Measurements from ENCODE around the gene PTPRG. TPM values are rescaled to one million over a fixed set of nuclear protein-coding genes. Genes with fewer than 3 reads are reported as not detected.

Gene PTPRG
- polyA plus RNA-seq, 1 donor (not counting 4 experiments of a cell fraction or from before 2014, with no cell fraction given) = 12.1 TPM

- DNase-seq (ENCODE audit: low read depth, low spot score) (no peak), FAIRE-seq (no peak)
- Histone ChIP-seq H4K20me1 (ENCODE audit: control insufficient read depth, extremely low read depth, insufficient read depth, low read length) (no peaks in the 10 kb centered on the region), H3K9me1 (ENCODE audit: control insufficient read depth, extremely low read depth, insufficient read depth, low read length) (no peaks in the 10 kb centered on the region), H3K79me2 (ENCODE audit: control insufficient read depth, insufficient read depth, low read length) (no peaks in the 10 kb centered on the region), H3K27ac (ENCODE audit: control insufficient read depth, insufficient read depth, low read length) (no peak overlapping the region), H3K4me3 (ENCODE audit: control insufficient read depth in 2 of 3, extremely low read depth in 1 of 3, insufficient read depth in 2 of 3, low read depth in 1 of 3, low read length in 3 of 3) (no peak overlapping the region), H3K36me3 (ENCODE audit: control insufficient read depth in 2 of 2, extremely low read depth in 1 of 2, insufficient read depth in 2 of 2, low read length in 2 of 2) (no peaks in the 10 kb centered on the region), H3K4me2 (ENCODE audit: control insufficient read depth, extremely low read depth, insufficient read depth, low read depth, low read length) (no peak overlapping the region), H3K9ac (ENCODE audit: control insufficient read depth, extremely low read depth, insufficient read depth, low read length) (no peak overlapping the region), H3K9me3 (ENCODE audit: control insufficient read depth, low read depth, low read length) (no peaks in the 10 kb centered on the region), H3K4me1 (ENCODE audit: control insufficient read depth, extremely low read depth, insufficient read depth, low read length) (no peaks in the 10 kb centered on the region), H3K27me3 (ENCODE audit: control insufficient read depth, extremely low read depth, insufficient read depth, low read length) (no peaks in the 10 kb centered on the region), H2AFZ (ENCODE audit: control insufficient read depth, low read length) (no peak overlapping the region)
- TF ChIP-seq, protein P1, sequence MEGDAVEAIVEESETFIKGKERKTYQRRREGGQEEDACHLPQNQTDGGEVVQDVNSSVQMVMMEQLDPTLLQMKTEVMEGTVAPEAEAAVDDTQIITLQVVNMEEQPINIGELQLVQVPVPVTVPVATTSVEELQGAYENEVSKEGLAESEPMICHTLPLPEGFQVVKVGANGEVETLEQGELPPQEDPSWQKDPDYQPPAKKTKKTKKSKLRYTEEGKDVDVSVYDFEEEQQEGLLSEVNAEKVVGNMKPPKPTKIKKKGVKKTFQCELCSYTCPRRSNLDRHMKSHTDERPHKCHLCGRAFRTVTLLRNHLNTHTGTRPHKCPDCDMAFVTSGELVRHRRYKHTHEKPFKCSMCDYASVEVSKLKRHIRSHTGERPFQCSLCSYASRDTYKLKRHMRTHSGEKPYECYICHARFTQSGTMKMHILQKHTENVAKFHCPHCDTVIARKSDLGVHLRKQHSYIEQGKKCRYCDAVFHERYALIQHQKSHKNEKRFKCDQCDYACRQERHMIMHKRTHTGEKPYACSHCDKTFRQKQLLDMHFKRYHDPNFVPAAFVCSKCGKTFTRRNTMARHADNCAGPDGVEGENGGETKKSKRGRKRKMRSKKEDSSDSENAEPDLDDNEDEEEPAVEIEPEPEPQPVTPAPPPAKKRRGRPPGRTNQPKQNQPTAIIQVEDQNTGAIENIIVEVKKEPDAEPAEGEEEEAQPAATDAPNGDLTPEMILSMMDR (optimal IDR thresholded peaks at IDR 0.05 in 1 of 3, IDR thresholded peaks at IDR 0.05 in 1 of 3, conservative IDR thresholded peaks at IDR 0.05 in 1 of 3; ENCODE audit: extremely low read depth in 1 of 3, insufficient read depth in 2 of 3, low read length in 3 of 3) = no peak
- dilution Hi-C loops (cut with MboI; ENCODE audit: extremely low pct_ligation_motif_present, low sequenced_read_pairs) = no loop called here
These were observed 246.5 kb downstream of the PTPRG start for GRCh38 chr3:61807865-61808276.

- dilution Hi-C loops (cut with MboI; ENCODE audit: extremely low pct_ligation_motif_present, low sequenced_read_pairs) = no loop called here
- H4K20me1 ChIP-seq (ENCODE audit: control insufficient read depth, extremely low read depth, insufficient read depth, low read length) = no peaks in the 10 kb centered on the region
- no peak overlapping the region for H3K4me3 ChIP-seq (ENCODE audit: control insufficient read depth in 2 of 3, extremely low read depth in 1 of 3, insufficient read depth in 2 of 3, low read depth in 1 of 3, low read length in 3 of 3)
- no peaks in the 10 kb centered on the region for H3K4me1 ChIP-seq (ENCODE audit: control insufficient read depth, extremely low read depth, insufficient read depth, low read length)
- no peak for FAIRE-seq
- H3K27me3 ChIP-seq (ENCODE audit: control insufficient read depth, extremely low read depth, insufficient read depth, low read length) = no peaks in the 10 kb centered on the region
- TF ChIP-seq EZH2 (IDR thresholded peaks at IDR 0.05; ENCODE audit: low read length) = no peak
- TF ChIP-seq, protein P1 (optimal IDR thresholded peaks at IDR 0.05 in 1 of 3, IDR thresholded peaks at IDR 0.05 in 1 of 3, conservative IDR thresholded peaks at IDR 0.05 in 1 of 3; ENCODE audit: extremely low read depth in 1 of 3, insufficient read depth in 2 of 3, low read length in 3 of 3) = no peak
- DNase-seq (ENCODE audit: low read depth, low spot score) = no peak
- no peaks in the 10 kb centered on the region for H3K9me3 ChIP-seq (ENCODE audit: control insufficient read depth, low read depth, low read length)
- no peaks in the 10 kb centered on the region for H3K36me3 ChIP-seq (ENCODE audit: control insufficient read depth in 2 of 2, extremely low read depth in 1 of 2, insufficient read depth in 2 of 2, low read length in 2 of 2)
- no peak overlapping the region for H2AFZ ChIP-seq (ENCODE audit: control insufficient read depth, low read length)
- no peak overlapping the region for H3K4me2 ChIP-seq (ENCODE audit: control insufficient read depth, extremely low read depth, insufficient read depth, low read depth, low read length)
- H3K79me2 ChIP-seq (ENCODE audit: control insufficient read depth, insufficient read depth, low read length) = no peaks in the 10 kb centered on the region
- H3K27ac ChIP-seq (ENCODE audit: control insufficient read depth, insufficient read depth, low read length) = no peak overlapping the region
- no peak overlapping the region for H3K9ac ChIP-seq (ENCODE audit: control insufficient read depth, extremely low read depth, insufficient read depth, low read length)
- no peaks in the 10 kb centered on the region for H3K9me1 ChIP-seq (ENCODE audit: control insufficient read depth, extremely low read depth, insufficient read depth, low read length)
These were observed 247.2 kb downstream of the PTPRG start for GRCh38 chr3:61808526-61808925.

Data from keratinocyte (primary cell).